Measurements from ENCODE around the gene ZDHHC11.
A peak's percentile ranks its signal among the peaks of the same experiment; 100 is the strongest.

The ZDHHC11 gene

DNA sequence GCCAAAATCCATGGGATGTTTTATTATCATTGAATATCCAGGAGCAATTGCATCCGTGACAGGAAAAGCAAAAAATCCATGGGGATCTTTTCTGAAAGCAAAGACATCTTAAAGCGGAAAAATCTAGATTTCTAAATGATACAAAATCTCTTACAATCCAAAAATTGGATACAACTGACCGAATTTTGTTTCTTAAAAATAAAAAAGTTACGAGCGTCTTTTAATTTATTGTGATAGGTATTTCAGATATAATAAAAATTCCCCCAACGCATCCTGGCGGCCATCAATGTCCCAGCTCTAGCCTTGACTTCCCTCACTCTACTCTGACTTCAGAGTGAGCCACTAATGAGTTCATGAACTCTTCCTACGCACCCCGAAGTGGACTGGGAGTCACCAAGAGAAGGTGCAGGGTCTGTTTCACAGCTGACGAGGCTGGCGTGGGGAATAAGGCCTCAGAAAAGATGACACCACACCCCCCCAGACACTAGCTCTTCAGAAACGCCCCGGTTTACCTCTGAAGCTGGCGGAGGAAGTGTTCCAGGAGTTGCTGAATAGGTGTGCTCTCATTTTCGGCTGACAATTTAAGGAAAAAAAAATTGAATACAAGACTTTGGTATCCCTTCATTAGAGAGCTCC lies 38.4 kb upstream of the ZDHHC11 start:
- H3K18ac ChIP-seq (ENCODE audit: low read depth in 1 of 2, low read length in 2 of 2) = no peak overlapping the region
- no peak overlapping the region for H3K23ac ChIP-seq (ENCODE audit: low read length in 2 of 2)
- H2AK5ac ChIP-seq (ENCODE audit: low read length, severe bottlenecking) = no peak overlapping the region
- no peak overlapping the region for H2BK120ac ChIP-seq (ENCODE audit: low read depth, low read length)
- peaks cover 27% of the 10 kb centered on the region for H3K4me1 ChIP-seq (ENCODE audit: control insufficient read depth, insufficient read depth, low read depth, low read length)
- H2BK12ac ChIP-seq (ENCODE audit: low read length in 2 of 2) = no peak overlapping the region
- no peak overlapping the region for H2BK15ac ChIP-seq (ENCODE audit: low read depth, poor library complexity, severe bottlenecking)
- no peak overlapping the region for H4K91ac ChIP-seq (ENCODE audit: low read length)
- H2BK5ac ChIP-seq (ENCODE audit: low read depth, low read length, poor library complexity, severe bottlenecking) = no peak overlapping the region
- 98% methylated on average over 11 of the region's 15 CpGs for WGBS
- H3K36me3 ChIP-seq (ENCODE audit: control insufficient read depth in 1 of 2, insufficient read depth in 2 of 2, low read depth in 1 of 2, low read length in 2 of 2) = peaks cover 67 to 70% of the 10 kb centered on the region in 2 experiments
- H3K4ac ChIP-seq (ENCODE audit: low read depth in 1 of 2, low read length in 2 of 2) = no peak overlapping the region
- H3K27me3 ChIP-seq (ENCODE audit: control insufficient read depth in 1 of 2, insufficient read depth in 1 of 2, low read length in 2 of 2) = no peaks in the 10 kb centered on the region
- H3K14ac ChIP-seq (ENCODE audit: low read length in 2 of 2) = no peak overlapping the region
- peaks cover 57% of the 10 kb centered on the region for H3K79me1 ChIP-seq (replicated peaks; ENCODE audit: low read length, poor library complexity, severe bottlenecking)
- no peak overlapping the region for H3K9ac ChIP-seq (ENCODE audit: low read length)
- no peak overlapping the region for H3K27ac ChIP-seq (ENCODE audit: low read length, poor library complexity, severe bottlenecking)
- H4K8ac ChIP-seq (ENCODE audit: low read length) = no peak overlapping the region
- H3K9me3 ChIP-seq (ENCODE audit: control insufficient read depth, low read length) = no peaks in the 10 kb centered on the region
- H3K4me3 ChIP-seq (ENCODE audit: insufficient read depth in 1 of 2, low read depth in 1 of 2, low read length in 2 of 2) = no peak overlapping the region
- no peak overlapping the region for H2AFZ ChIP-seq (ENCODE audit: low read depth, low read length)
- DNase-seq = no peak
- no peak overlapping the region for H3K4me2 ChIP-seq (ENCODE audit: low read length, poor library complexity, severe bottlenecking)

DNA sequence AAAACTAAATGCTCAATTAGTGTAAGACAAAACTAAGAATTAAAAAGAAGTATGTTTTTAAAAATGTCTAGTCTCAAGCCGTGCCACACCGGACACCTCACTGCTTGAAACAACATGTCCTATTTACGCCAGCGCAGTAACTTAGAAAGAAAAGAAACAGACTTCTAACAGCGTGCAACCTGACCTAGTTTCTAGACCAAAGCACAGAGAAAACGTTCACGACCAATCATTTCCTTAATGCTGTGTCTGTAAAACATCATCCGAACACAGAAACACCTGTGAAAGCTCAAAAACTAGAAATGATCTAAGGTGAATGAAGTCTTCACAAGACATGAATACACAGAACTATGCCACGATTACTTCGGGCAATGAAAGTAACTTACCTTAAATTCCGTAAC lies 37.9 kb upstream of the ZDHHC11 start:
- no peaks in the 10 kb centered on the region for H3K27me3 ChIP-seq (ENCODE audit: control insufficient read depth in 1 of 2, insufficient read depth in 1 of 2, low read length in 2 of 2)
- H4K91ac ChIP-seq (ENCODE audit: low read length) = no peak overlapping the region
- peak overlapping the region; percentile 33 for H3K9ac ChIP-seq (ENCODE audit: low read length)
- no peak overlapping the region for H3K18ac ChIP-seq (ENCODE audit: low read depth in 1 of 2, low read length in 2 of 2)
- 96% methylated on average over 11 of the region's 11 CpGs for WGBS
- no peak overlapping the region for H3K4me3 ChIP-seq (ENCODE audit: insufficient read depth in 1 of 2, low read depth in 1 of 2, low read length in 2 of 2)
- no peak overlapping the region for H2BK12ac ChIP-seq (ENCODE audit: low read length in 2 of 2)
- no peak overlapping the region for H2BK15ac ChIP-seq (ENCODE audit: low read depth, poor library complexity, severe bottlenecking)
- no peak overlapping the region for H4K8ac ChIP-seq (ENCODE audit: low read length)
- H2BK120ac ChIP-seq (ENCODE audit: low read depth, low read length) = no peak overlapping the region
- DNase-seq = no peak
- no peak overlapping the region for H3K14ac ChIP-seq (ENCODE audit: low read length in 2 of 2)
- H3K4me1 ChIP-seq (ENCODE audit: control insufficient read depth, insufficient read depth, low read depth, low read length) = peaks cover 22% of the 10 kb centered on the region
- H3K27ac ChIP-seq (ENCODE audit: low read length, poor library complexity, severe bottlenecking) = no peak overlapping the region
- no peak overlapping the region for H2BK5ac ChIP-seq (ENCODE audit: low read depth, low read length, poor library complexity, severe bottlenecking)
- H2AK5ac ChIP-seq (ENCODE audit: low read length, severe bottlenecking) = no peak overlapping the region
- H3K79me1 ChIP-seq (replicated peaks; ENCODE audit: low read length, poor library complexity, severe bottlenecking) = peaks cover 52% of the 10 kb centered on the region
- no peak overlapping the region for H3K4ac ChIP-seq (ENCODE audit: low read depth in 1 of 2, low read length in 2 of 2)
- no peak overlapping the region for H2AFZ ChIP-seq (ENCODE audit: low read depth, low read length)
- H3K4me2 ChIP-seq (ENCODE audit: low read length, poor library complexity, severe bottlenecking) = no peak overlapping the region
- H3K36me3 ChIP-seq (ENCODE audit: control insufficient read depth in 1 of 2, insufficient read depth in 2 of 2, low read depth in 1 of 2, low read length in 2 of 2) = peaks cover 67 to 76% of the 10 kb centered on the region in 2 experiments
- H3K23ac ChIP-seq (ENCODE audit: low read length in 2 of 2) = no peak overlapping the region
- H3K9me3 ChIP-seq (ENCODE audit: control insufficient read depth, low read length) = no peaks in the 10 kb centered on the region

- Histone ChIP-seq H3K27ac (ENCODE audit: low read length, poor library complexity, severe bottlenecking) (no peak overlapping the region), H2BK120ac (ENCODE audit: low read depth, low read length) (no peak overlapping the region), H4K8ac (ENCODE audit: low read length) (no peak overlapping the region), H3K4me2 (ENCODE audit: low read length, poor library complexity, severe bottlenecking) (no peak overlapping the region), H3K14ac (ENCODE audit: low read length in 2 of 2) (no peak overlapping the region), H3K9me3 (ENCODE audit: control insufficient read depth, low read length) (no peaks in the 10 kb centered on the region), H2BK15ac (ENCODE audit: low read depth, poor library complexity, severe bottlenecking) (no peak overlapping the region), H2BK12ac (ENCODE audit: low read length in 2 of 2) (no peak overlapping the region), H3K9ac (ENCODE audit: low read length) (peak overlapping the region; percentile 33), H3K4me3 (ENCODE audit: insufficient read depth in 1 of 2, low read depth in 1 of 2, low read length in 2 of 2) (no peak overlapping the region), H3K27me3 (ENCODE audit: control insufficient read depth in 1 of 2, insufficient read depth in 1 of 2, low read length in 2 of 2) (no peaks in the 10 kb centered on the region), H3K4ac (ENCODE audit: low read depth in 1 of 2, low read length in 2 of 2) (no peak overlapping the region), H3K23ac (ENCODE audit: low read length in 2 of 2) (no peak overlapping the region), H2AK5ac (ENCODE audit: low read length, severe bottlenecking) (no peak overlapping the region), H4K91ac (ENCODE audit: low read length) (no peak overlapping the region), H3K4me1 (ENCODE audit: control insufficient read depth, insufficient read depth, low read depth, low read length) (peaks cover 16% of the 10 kb centered on the region), H3K18ac (ENCODE audit: low read depth in 1 of 2, low read length in 2 of 2) (no peak overlapping the region), H3K79me1 (replicated peaks; ENCODE audit: low read length, poor library complexity, severe bottlenecking) (peaks cover 48% of the 10 kb centered on the region), H2BK5ac (ENCODE audit: low read depth, low read length, poor library complexity, severe bottlenecking) (no peak overlapping the region), H2AFZ (ENCODE audit: low read depth, low read length) (no peak overlapping the region), H3K36me3 (ENCODE audit: control insufficient read depth in 1 of 2, insufficient read depth in 2 of 2, low read depth in 1 of 2, low read length in 2 of 2) (peaks cover 72 to 81% of the 10 kb centered on the region in 2 experiments)
- no peak for DNase-seq
- WGBS = 97% methylated on average over 13 of the region's 14 CpGs
Measured at GRCh38 chr5:887947-888637, 37.3 kb upstream of the ZDHHC11 start.

DNA sequence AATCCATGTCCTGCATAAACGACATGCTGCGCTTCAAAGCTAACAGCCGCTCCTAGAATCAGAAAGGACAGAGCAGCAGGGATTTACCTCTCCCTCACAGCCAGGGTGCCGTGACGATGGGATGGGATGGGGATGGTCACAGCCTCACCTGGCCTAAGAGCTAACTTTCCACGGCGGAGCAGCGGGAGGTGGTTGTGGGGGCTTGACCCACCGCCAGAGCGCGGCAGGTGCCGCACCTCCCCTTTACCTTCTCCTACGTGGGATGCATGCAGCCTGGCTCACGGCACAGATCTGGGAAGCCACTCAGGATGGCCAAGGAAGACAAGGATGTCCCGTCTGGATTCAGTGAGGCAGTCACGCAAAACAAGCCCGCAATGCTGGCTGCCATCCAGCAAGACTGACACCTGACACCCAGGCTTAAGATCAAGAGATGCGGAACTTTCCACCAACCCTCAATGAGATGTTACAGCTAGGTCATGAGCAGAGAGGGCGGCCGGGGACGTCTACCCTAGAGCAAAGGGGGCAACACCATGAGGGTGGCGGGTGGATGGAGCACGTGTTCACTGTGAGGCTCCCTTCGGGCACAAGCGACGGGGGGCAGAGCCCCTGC lies 36.0 kb upstream of the ZDHHC11 start:
- Histone ChIP-seq H3K18ac (ENCODE audit: low read depth in 1 of 2, low read length in 2 of 2) (no peak overlapping the region), H3K36me3 (ENCODE audit: control insufficient read depth in 1 of 2, insufficient read depth in 2 of 2, low read depth in 1 of 2, low read length in 2 of 2) (peaks cover 85 to 94% of the 10 kb centered on the region in 2 experiments), H2AK5ac (ENCODE audit: low read length, severe bottlenecking) (no peak overlapping the region), H3K14ac (ENCODE audit: low read length in 2 of 2) (no peak overlapping the region), H3K9ac (ENCODE audit: low read length) (no peak overlapping the region), H2BK15ac (ENCODE audit: low read depth, poor library complexity, severe bottlenecking) (no peak overlapping the region), H4K8ac (ENCODE audit: low read length) (no peak overlapping the region), H3K27ac (ENCODE audit: low read length, poor library complexity, severe bottlenecking) (no peak overlapping the region), H2BK120ac (ENCODE audit: low read depth, low read length) (no peak overlapping the region), H3K23ac (ENCODE audit: low read length in 2 of 2) (no peak overlapping the region), H2BK5ac (ENCODE audit: low read depth, low read length, poor library complexity, severe bottlenecking) (no peak overlapping the region), H4K91ac (ENCODE audit: low read length) (no peak overlapping the region), H3K4me1 (ENCODE audit: control insufficient read depth, insufficient read depth, low read depth, low read length) (peaks cover 14% of the 10 kb centered on the region), H2BK12ac (ENCODE audit: low read length in 2 of 2) (no peak overlapping the region), H3K79me1 (replicated peaks; ENCODE audit: low read length, poor library complexity, severe bottlenecking) (peaks cover 54% of the 10 kb centered on the region), H3K4ac (ENCODE audit: low read depth in 1 of 2, low read length in 2 of 2) (no peak overlapping the region), H3K4me3 (ENCODE audit: insufficient read depth in 1 of 2, low read depth in 1 of 2, low read length in 2 of 2) (no peak overlapping the region), H2AFZ (ENCODE audit: low read depth, low read length) (no peak overlapping the region), H3K4me2 (ENCODE audit: low read length, poor library complexity, severe bottlenecking) (no peak overlapping the region), H3K9me3 (ENCODE audit: control insufficient read depth, low read length) (no peaks in the 10 kb centered on the region), H3K27me3 (ENCODE audit: control insufficient read depth in 1 of 2, insufficient read depth in 1 of 2, low read length in 2 of 2) (no peaks in the 10 kb centered on the region)
- 97% methylated on average over 26 of the region's 26 CpGs for WGBS
- no peak for DNase-seq

Measured in mesenchymal stem cell (in vitro differentiated cells and primary cell).